Endothelial cell (in vitro differentiated cells): Measurements from ENCODE around the gene ITPKC. TPM values are rescaled to one million over a fixed set of nuclear protein-coding genes. Genes with fewer than 3 reads are reported as not detected.
"Not testable (repeated sequence)": the region's sequence is repeated elsewhere in the genome, so short reads cannot be mapped to it uniquely, and the experiment has no call there.

ENCODE experiments used
- DNase-seq: peaks from one replicate; pipeline ENCODE4 v3.0.0; 2021; ENCODE audit warnings: low spot score
- H3K27ac Mint-ChIP-seq: one replicate; pipeline ENCODE4 v1.8.0; 2021; ENCODE audit warnings: mixed read lengths, inconsistent platforms; ENCODE audit not compliant: unreplicated experiment
- H3K27me3 Mint-ChIP-seq: one replicate; pipeline ENCODE4 v1.8.0; 2021; ENCODE audit warnings: mild to moderate bottlenecking, moderate library complexity, mixed read lengths, inconsistent platforms; ENCODE audit not compliant: unreplicated experiment
- H3K36me3 Mint-ChIP-seq: one replicate; pipeline ENCODE4 v1.8.0; 2021; ENCODE audit warnings: mild to moderate bottlenecking, low read depth, mixed read lengths, inconsistent platforms; ENCODE audit not compliant: unreplicated experiment
- H3K4me1 Mint-ChIP-seq: one replicate; pipeline ENCODE4 v1.8.0; 2021; ENCODE audit warnings: mild to moderate bottlenecking, mixed read lengths, inconsistent platforms; ENCODE audit not compliant: unreplicated experiment
- H3K4me3 Mint-ChIP-seq: one replicate; pipeline ENCODE4 v1.8.0; 2021; ENCODE audit warnings: mild to moderate bottlenecking, mixed read lengths, inconsistent platforms; ENCODE audit not compliant: unreplicated experiment
- H3K9me3 Mint-ChIP-seq: one replicate; pipeline ENCODE4 v1.8.0; 2021; ENCODE audit warnings: mixed read lengths, inconsistent platforms; ENCODE audit not compliant: unreplicated experiment
- total RNA-seq: library from RNA; stranded (reverse); fragmentation: NEBNext Ultra II Directional; extraction: Animal tissue kit (Norgen Biotek cat#: 25700); gene quantifications from one replicate; pipeline ENCODE4 v1.2.1, GENCODE V29; 2021; ENCODE audit not compliant: unreplicated experiment
- TF ChIP-seq, protein P1 (sequence below): fragments of 200-600 bp; sonication (generic); IDR thresholded peaks from one replicate; pipeline ENCODE4 v1.5.0; 2021; ENCODE audit warnings: antibody characterized with exemption; ENCODE audit not compliant: unreplicated experiment

ITPKC gene
- total RNA-seq, 1 donor from 2014 or later: 12.1 TPM

GRCh38 chr19:40768869-40769268, 52.0 kb downstream of the ITPKC start:
- H3K36me3 Mint-ChIP-seq: peaks cover 33% of the 10 kb centered on the region
- TF ChIP-seq, protein P1, sequence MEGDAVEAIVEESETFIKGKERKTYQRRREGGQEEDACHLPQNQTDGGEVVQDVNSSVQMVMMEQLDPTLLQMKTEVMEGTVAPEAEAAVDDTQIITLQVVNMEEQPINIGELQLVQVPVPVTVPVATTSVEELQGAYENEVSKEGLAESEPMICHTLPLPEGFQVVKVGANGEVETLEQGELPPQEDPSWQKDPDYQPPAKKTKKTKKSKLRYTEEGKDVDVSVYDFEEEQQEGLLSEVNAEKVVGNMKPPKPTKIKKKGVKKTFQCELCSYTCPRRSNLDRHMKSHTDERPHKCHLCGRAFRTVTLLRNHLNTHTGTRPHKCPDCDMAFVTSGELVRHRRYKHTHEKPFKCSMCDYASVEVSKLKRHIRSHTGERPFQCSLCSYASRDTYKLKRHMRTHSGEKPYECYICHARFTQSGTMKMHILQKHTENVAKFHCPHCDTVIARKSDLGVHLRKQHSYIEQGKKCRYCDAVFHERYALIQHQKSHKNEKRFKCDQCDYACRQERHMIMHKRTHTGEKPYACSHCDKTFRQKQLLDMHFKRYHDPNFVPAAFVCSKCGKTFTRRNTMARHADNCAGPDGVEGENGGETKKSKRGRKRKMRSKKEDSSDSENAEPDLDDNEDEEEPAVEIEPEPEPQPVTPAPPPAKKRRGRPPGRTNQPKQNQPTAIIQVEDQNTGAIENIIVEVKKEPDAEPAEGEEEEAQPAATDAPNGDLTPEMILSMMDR: no peak
- H3K9me3 Mint-ChIP-seq: no peaks in the 10 kb centered on the region
- DNase-seq: no peak
- no peak overlapping the region for H3K27ac Mint-ChIP-seq
- peaks cover 17% of the 10 kb centered on the region for H3K4me1 Mint-ChIP-seq
- no peak overlapping the region for H3K4me3 Mint-ChIP-seq
- H3K27me3 Mint-ChIP-seq: peaks cover 5% of the 10 kb centered on the region

GRCh38 chr19:40771101-40771862, 54.4 kb downstream of the ITPKC start:
- DNase-seq: not testable (repeated sequence)
- H3K27ac Mint-ChIP-seq: peak overlapping the region; percentile 54

DNA sequence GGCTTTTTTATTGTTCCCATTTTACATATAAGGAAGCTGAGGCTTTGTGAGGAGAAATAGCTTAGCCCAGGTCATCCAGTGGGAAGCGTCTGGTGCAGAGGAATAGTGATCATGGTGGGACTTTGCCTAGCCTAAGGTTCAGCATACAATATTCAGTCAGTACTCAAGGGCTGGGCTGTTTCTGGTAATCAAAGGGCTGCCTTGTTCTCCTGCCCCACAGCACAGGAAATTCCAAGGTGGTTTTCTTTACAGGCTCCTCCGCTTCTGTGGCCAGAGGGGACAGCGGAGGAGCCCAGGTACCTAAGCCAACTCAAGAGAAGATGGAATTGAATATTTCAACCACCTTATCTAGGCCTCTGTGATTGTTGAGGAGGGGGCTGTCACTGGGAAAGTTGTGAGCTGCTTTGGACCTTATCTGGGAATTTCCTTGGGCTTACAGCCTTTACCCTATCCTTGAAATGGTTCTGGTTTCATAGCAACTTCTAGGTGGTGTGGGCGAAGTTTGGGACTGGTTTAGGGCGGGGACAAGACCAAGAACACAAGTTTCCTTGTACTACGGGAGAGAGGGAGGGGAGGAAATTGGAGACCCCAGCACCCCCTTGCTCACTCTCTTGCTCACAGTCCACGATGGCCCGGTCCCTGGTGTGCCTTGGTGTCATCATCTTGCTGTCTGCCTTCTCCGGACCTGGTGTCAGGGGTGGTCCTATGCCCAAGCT, 58.2 kb downstream of the ITPKC start, which contains the start of gene MIA:
Gene MIA (plus strand): TSS at position 606 of the 716 bp plus-strand sequence. CDS start 22 bp downstream, at position 628.
- peaks cover 16% of the 10 kb centered on the region for H3K4me1 Mint-ChIP-seq
- no peaks in the 10 kb centered on the region for H3K9me3 Mint-ChIP-seq
- H3K36me3 Mint-ChIP-seq: peaks cover 15% of the 10 kb centered on the region
- no peak for DNase-seq
- no peak within 1 kb of the TSS for H3K27ac Mint-ChIP-seq
- TF ChIP-seq, protein P1: no peak
- peak within 1 kb of the TSS; percentile 65 for H3K4me3 Mint-ChIP-seq
- H3K27me3 Mint-ChIP-seq: peaks cover 3% of the 10 kb centered on the region

More at GRCh38 chr19:40771101-40771862, 54.4 kb downstream of the ITPKC start:
- not testable (repeated sequence) for H3K4me1 Mint-ChIP-seq, H3K27me3 Mint-ChIP-seq, H3K9me3 Mint-ChIP-seq
- peaks cover 15% of the 10 kb centered on the region for H3K36me3 Mint-ChIP-seq
- H3K4me3 Mint-ChIP-seq: peak overlapping the region; percentile 66

DNA sequence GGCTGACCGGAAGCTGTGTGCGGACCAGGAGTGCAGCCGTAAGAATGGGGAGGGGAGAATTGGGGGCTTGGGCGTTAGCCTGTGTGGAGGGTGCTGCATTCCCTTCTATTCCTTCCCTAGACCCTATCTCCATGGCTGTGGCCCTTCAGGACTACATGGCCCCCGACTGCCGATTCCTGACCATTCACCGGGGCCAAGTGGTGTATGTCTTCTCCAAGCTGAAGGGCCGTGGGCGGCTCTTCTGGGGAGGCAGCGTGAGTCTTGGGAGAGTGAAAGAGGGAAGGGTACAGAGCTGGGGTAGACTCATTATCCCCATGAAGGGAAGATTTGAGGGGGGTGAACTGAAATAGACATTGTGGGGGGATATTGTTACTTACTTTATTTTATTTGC, 58.7 kb downstream of the ITPKC start:
- H3K27me3 Mint-ChIP-seq: peaks cover 3% of the 10 kb centered on the region
- H3K36me3 Mint-ChIP-seq: peaks cover 11% of the 10 kb centered on the region
- no peak for DNase-seq
- peak overlapping the region; percentile 65 for H3K4me3 Mint-ChIP-seq
- no peaks in the 10 kb centered on the region for H3K9me3 Mint-ChIP-seq
- peaks cover 19% of the 10 kb centered on the region for H3K4me1 Mint-ChIP-seq
- H3K27ac Mint-ChIP-seq: no peak overlapping the region
- TF ChIP-seq, protein P1: no peak

DNA sequence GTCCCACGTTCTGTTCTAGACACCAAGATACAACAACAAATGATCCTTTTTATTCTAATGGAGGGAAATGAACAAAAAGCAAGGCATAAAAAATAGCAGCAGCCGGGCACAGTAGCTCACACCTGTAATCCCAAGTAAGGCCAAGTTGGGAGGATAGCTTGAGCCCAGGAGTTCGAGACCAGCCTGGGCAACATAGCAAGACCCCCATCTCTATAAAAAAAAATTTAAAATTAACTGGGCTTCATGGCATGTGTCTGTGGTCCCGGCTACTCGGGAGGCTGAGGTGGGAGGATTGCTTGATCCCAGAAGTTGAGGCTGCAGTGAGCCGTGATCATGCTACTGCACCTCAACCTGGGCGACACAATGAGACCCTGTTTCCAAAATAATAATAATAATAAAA, 59.5 kb downstream of the ITPKC start:
- DNase-seq: no peak
- Mint-ChIP-seq H3K4me1 (peaks cover 19% of the 10 kb centered on the region), H3K9me3 (no peaks in the 10 kb centered on the region), H3K27me3 (peaks cover 4% of the 10 kb centered on the region), H3K27ac (peak overlapping the region; percentile 76), H3K4me3 (peak overlapping the region; percentile 7), H3K36me3 (peaks cover 4% of the 10 kb centered on the region)
- TF ChIP-seq, protein P1: no peak
